ENCODE data around the gene CELF2. TPM values are rescaled to one million over a fixed set of nuclear protein-coding genes. Genes with fewer than 3 reads are reported as not detected.

The CELF2 gene
- total RNA-seq, 2 donors from 2014 or later: 63.2 to 69.4 TPM

DNA sequence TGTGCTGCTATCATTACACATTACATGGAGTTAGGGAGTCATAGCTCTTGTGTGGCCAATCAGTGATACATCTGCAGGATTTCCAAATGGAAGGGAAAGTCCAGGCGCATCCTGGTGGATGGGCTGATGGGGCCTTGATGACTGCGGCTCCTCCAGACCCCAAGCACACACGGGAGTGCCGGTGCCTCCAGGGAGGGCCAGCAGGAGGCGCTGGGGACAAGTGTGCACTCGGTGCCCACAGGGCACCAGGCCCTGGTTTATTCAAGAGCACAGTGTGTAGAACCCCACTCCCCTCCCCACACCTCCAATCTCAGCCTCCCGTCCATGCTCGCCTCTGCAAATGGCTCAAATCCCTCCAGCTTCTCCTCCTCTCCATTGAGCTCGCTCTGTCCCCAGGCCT is 349.8 kb downstream of the CELF2 start:
- H3K36me3 ChIP-seq: no peaks in the 10 kb centered on the region
- no peak for DNase-seq (ENCODE audit: low spot score)
- no peak overlapping the region for H3K4me3 ChIP-seq
- no peak overlapping the region for H3K27ac ChIP-seq
- H3K27me3 ChIP-seq: no peaks in the 10 kb centered on the region
- H3K4me1 ChIP-seq: no peaks in the 10 kb centered on the region
- TF ChIP-seq, protein P1, sequence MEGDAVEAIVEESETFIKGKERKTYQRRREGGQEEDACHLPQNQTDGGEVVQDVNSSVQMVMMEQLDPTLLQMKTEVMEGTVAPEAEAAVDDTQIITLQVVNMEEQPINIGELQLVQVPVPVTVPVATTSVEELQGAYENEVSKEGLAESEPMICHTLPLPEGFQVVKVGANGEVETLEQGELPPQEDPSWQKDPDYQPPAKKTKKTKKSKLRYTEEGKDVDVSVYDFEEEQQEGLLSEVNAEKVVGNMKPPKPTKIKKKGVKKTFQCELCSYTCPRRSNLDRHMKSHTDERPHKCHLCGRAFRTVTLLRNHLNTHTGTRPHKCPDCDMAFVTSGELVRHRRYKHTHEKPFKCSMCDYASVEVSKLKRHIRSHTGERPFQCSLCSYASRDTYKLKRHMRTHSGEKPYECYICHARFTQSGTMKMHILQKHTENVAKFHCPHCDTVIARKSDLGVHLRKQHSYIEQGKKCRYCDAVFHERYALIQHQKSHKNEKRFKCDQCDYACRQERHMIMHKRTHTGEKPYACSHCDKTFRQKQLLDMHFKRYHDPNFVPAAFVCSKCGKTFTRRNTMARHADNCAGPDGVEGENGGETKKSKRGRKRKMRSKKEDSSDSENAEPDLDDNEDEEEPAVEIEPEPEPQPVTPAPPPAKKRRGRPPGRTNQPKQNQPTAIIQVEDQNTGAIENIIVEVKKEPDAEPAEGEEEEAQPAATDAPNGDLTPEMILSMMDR (IDR thresholded peaks at IDR 0.05): no peak
- no peaks in the 10 kb centered on the region for H3K9me3 ChIP-seq

DNA sequence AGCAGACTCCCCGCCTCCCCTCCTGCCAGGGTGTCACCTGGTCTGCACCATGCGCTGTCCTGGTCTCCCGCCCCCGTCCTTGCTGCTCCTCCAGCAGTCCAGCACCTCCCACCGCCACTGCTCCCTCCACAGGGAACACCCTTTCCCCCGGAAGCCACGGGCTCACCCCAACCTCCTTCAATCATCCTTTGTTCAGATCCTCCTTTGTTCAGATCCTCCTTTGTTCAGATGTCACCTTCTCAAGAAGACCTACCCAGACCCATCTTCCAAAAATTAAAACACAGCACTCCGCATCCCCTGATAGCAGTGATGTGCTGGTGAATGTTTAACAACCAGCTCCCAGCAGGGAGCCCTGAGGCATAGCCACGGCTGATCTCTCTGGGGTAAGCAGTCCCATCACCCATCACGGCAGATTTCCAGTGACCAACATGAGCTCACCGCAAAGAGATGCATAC is 356.1 kb downstream of the CELF2 start:
- H3K27me3 ChIP-seq: no peaks in the 10 kb centered on the region
- no peak overlapping the region for H3K4me3 ChIP-seq
- H3K36me3 ChIP-seq: no peaks in the 10 kb centered on the region
- H3K4me1 ChIP-seq: no peaks in the 10 kb centered on the region
- no peak for DNase-seq (ENCODE audit: low spot score)
- H3K9me3 ChIP-seq: no peaks in the 10 kb centered on the region
- TF ChIP-seq, protein P1 (IDR thresholded peaks at IDR 0.05): no peak
- no peak overlapping the region for H3K27ac ChIP-seq

DNA sequence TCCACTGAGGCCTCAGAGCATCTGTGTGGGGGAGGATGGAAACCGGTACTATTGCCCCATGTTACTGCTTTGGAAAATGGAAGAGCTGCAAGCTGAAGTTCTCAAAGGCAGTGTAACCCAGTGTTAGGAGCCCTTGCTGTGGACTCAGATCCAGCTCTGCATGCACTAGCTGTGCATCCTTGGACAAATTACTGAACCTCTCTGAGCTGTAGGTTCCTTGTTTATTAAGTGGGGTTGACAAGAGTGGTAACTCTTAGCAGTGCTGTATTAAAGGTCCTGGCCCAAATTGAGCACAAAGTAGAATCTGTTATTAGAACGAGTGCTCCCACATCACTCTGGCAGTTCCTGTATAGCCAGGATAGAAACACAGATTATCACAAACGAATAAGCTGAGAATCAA is 359.6 kb downstream of the CELF2 start:
- Histone ChIP-seq H3K36me3 (no peaks in the 10 kb centered on the region), H3K4me3 (no peak overlapping the region), H3K9me3 (no peaks in the 10 kb centered on the region), H3K27me3 (no peaks in the 10 kb centered on the region), H3K4me1 (peaks cover 0 to 3% of the 10 kb centered on the region in 2 donors), H3K27ac (no peak overlapping the region)
- DNase-seq (ENCODE audit: low spot score): no peak
- TF ChIP-seq, protein P1 (IDR thresholded peaks at IDR 0.05): no peak

DNA sequence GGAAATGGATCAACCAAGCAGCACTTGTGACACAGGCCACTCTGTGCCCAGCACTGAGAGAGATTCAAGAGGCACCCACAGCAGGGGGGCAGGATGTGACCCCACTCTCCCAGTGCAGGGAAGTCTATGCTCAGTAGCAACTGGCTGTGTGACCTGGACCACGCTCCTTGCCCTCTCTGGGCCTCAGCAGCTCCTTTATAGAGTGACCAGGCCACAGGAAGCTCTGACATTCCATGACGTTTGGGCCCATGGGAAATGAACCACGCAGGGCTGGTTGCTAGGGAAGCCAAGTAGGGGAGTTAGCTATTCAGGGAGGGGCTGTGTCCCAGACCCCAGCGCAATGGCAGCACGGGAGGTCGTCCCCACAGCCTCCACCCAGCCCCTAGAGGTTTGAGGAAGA is 361.2 kb downstream of the CELF2 start:
- no peak for DNase-seq (ENCODE audit: low spot score)

DNA sequence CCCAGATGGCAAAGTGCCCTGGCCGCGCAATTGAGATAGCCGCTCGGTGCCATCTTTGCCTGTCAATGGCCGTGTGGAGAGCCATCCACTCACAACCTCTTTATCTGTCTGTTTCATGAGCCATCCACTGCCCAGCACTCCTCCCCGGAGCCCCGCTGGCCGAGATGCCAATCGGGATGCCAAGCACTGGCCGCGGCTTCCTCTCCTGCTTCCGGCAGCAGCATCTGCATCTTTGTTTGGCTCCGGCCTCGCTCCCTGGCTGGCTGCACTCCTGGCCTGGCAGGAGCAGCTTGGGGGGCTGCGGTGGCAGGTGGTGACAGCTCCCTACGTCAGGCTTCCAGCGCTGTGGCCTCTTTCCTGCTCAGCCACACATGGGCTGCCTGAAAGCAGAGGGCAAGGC is 362.1 kb downstream of the CELF2 start:
- TF ChIP-seq, protein P1 (IDR thresholded peaks at IDR 0.05): no peak

More for the DNA sequence above, 361.2 kb downstream of the CELF2 start:
- Histone ChIP-seq H3K27ac (no peak overlapping the region), H3K4me3 (no peak overlapping the region), H3K4me1 (peaks cover 0 to 3% of the 10 kb centered on the region in 2 donors), H3K27me3 (no peaks in the 10 kb centered on the region), H3K36me3 (no peaks in the 10 kb centered on the region), H3K9me3 (no peaks in the 10 kb centered on the region)
- TF ChIP-seq, protein P1 (IDR thresholded peaks at IDR 0.05): no peak

DNA sequence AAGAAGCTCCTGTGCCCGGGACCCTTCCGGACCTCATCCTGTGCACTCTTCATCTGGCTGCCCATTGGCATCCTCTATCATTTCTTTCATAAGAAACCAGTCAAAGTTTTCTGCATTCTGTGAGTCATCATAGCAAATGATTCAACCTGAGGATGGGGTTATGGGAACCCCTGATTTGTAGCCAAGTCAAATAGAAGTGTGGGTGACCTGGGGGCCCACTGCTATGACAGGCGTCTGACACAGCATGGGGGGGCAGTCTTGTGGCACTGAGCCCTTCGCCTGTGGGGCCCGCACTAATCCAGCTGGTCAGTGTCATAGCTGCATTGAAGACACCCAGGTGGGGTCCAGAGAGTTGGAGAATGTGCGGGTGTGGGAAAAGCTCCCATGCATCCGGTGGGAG is 363.4 kb downstream of the CELF2 start:
- Histone ChIP-seq H3K36me3 (no peaks in the 10 kb centered on the region), H3K27ac (no peak overlapping the region), H3K4me3 (no peak overlapping the region), H3K9me3 (no peaks in the 10 kb centered on the region), H3K4me1 (peaks cover 0 to 3% of the 10 kb centered on the region in 2 donors), H3K27me3 (no peaks in the 10 kb centered on the region)
- TF ChIP-seq, protein P1 (IDR thresholded peaks at IDR 0.05): no peak
- no peak for DNase-seq (ENCODE audit: low spot score)

More for the DNA sequence above, 362.1 kb downstream of the CELF2 start:
- Histone ChIP-seq H3K9me3 (no peaks in the 10 kb centered on the region), H3K4me3 (no peak overlapping the region), H3K36me3 (no peaks in the 10 kb centered on the region), H3K27ac (no peak overlapping the region), H3K4me1 (peaks cover 0 to 3% of the 10 kb centered on the region in 2 donors), H3K27me3 (no peaks in the 10 kb centered on the region)
- DNase-seq (ENCODE audit: low spot score): no peak
